ENCODE measurements around the gene HOTAIR. TPM values are rescaled to one million over a fixed set of nuclear protein-coding genes. Genes with fewer than 3 reads are reported as not detected.

HOTAIR gene
- total RNA-seq, 1 donor from 2014 or later: not detected

DNA sequence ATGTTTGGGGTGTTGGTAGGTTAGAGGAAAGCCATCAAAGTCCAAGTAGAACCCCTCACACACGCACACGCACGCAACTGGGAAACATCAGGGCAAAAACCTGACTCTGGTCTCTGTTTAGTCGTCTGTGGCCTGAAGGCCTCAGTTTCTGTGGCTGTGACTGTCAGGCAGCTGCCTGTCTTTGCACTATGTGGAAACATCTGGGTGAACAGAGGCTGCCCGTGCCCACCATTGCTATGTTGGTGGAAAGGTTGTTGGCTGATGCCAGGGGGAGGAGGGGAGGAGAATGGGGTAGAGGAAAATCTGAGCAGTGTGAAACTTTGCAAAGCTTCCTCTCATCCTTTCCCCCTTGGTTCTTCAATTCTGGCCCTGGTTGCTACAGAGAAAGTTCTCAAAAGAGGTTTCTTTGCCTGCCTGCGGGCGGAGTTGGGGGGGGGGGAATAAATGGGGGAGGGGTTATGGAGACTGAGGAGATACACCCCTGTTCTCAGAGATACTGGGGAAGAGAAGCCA lies 17.7 kb upstream of the HOTAIR start:
- no peak for ATAC-seq

DNA sequence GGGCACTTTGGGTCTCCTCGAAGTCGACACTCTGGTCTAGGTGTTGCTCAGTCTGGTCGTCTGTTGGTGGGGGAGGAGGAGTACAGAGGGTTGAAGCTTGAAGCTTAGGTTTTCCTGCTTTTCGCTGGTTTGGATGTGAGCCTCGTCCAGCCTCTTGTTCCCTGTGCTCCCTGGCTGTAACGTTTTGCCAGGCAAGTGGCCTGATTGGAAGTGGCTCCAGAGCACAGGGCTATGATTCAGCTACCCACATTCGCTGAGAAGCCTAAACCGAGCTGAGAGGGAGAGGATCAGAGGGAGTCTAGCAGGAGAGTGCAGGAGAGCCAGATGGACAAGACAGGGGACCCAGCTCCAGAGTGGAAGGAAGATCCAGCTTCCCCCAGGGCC lies 16.3 kb upstream of the HOTAIR start:
- intact Hi-C loops (cut with DNase I): no loop called here
- ATAC-seq (no peak), DNase-seq (ENCODE audit: missing footprints) (no peak)

More for the DNA sequence above, 17.7 kb upstream of the HOTAIR start:
- intact Hi-C loops (cut with DNase I): no loop called here
- DNase-seq (ENCODE audit: missing footprints): peak; percentile 21

DNA sequence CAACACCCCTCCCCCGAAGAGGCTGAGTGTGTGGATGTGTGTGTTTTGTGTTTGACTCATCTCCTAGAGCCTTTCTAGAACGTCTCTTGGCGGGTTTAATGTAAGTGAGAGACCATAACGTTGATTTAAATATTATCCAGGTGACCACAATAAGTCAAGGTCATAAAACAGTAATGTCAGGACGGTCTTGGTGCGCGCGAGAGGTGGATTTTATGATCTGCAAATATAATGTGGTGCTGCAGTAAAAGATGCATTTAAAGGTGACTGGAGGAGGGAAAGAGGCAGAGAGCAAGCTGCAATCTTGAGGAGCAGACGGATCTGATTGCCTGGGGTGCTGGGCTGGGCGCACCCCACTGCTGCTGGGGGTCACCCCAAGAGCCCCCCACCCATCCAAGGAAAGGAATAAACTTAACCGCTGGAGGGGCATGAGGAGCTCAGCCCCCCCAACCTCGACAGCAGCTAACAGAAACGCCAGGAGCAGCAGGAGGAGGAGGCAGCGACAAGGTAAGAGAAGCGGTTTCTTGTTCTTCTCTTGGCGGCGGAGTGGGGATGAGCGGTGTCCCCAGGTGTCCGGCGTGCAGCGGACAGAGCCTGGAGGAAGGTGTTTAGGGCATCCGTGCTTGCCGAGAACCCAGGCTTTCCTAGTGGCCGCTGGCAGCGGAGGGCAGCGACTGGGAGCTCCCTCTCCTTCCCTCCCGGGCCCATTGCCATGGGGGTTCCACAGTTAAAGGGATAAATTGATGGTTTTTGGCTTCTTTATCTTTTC lies 15.7 kb upstream of the HOTAIR start:
- ATAC-seq (no peak), DNase-seq (ENCODE audit: missing footprints) (no peak)
- intact Hi-C loops (cut with DNase I): no loop called here

DNA sequence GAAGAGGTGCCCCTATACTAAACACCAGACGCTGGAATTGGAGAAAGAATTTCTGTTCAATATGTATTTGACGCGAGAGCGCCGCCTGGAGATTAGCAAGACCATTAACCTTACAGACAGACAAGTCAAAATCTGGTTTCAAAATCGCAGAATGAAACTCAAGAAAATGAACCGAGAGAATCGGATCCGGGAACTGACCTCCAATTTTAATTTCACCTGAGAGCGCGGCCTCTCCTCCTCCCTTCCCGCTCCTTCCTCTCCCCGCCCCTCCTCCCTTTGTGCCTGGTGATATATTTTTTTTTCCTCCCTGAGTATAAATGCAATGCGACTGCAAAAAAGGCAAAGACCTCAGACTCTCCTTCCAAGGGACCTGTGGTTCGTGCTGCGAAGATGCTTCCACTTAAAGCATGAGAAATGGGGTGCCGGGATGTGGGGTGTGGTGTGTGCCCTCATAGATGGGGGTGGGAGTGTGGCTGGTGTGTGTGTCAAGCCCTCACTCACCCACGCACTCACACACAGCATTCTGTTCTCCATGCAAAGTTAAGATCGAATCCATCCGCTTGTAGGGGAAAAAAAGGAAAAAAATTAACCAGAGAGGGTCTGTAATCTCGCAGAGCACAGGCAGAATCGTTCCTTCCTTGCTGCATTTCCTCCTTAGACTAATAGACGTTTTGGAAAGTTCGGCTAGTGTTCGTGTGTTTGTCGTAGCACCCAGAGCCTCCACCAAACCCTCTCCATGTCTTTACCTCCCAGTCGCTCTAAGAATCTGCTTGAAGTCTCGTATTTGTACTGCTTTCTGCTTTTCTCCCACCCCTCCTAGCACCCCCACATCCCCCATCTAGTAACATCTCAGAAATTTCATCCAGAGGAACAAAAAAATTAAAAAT lies 14.7 kb upstream of the HOTAIR start:
- ATAC-seq (no peak), DNase-seq (ENCODE audit: missing footprints) (no peak)
- intact Hi-C loops (cut with DNase I): no loop called here

DNA sequence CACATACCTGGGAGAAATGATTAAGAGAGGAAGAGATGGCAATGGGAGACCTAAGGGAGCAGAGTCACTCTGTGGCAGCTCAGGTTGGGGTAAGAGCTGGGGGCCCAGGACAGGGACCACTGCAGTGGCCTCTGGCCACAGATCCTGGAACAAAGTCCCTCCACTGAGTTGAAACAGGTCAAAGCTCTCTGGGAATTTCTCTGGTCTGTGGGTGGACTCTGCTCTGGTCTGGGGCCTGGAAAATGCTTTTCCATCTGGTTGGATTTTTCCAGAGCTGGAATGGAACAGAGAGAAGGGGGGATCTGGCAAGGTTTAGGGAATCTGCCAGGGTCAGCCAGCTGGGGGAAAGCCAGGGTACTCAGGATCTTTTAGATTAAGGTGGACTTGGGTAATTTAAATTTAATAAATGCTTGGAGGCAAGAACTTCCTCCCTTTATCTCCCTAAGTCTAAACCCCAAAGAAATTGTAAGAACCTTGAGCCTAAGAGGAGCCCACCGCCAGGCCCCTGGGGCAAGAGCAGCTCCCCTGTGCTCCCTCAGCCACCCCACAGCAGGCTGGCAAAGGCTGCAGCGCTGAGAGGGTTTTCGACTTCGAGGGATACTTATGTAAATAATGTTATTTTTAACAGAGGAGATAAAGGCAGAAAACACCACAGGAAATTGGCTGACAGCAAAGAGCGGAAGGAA lies 13.9 kb upstream of the HOTAIR start:
- intact Hi-C loops (cut with DNase I): no loop called here
- DNase-seq (ENCODE audit: missing footprints) (no peak), ATAC-seq (no peak)

DNA sequence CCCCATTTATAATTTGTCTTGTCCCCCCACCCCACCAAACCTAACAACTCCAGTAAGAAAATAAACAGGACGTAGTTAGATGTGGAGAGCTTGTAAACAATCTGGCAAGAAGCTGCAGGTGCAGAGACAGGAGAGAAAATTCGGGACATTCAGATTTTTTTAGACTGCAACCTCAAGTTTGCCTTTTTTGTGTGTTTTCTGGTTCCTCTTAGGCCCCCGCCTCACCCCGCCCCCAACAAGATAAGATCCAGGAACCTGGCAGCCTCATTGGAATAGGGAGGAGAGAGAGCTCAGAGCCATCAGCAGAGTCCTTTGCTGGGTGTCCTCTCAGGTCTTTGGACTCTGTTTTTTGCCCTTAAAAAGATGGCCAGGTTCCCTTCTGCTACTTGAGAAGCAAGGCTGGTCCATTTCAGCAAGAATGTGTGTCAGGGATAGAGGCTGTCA lies 13.1 kb upstream of the HOTAIR start:
- intact Hi-C loops (cut with DNase I): no loop called here
- DNase-seq (ENCODE audit: missing footprints) (no peak), ATAC-seq (no peak)

DNA sequence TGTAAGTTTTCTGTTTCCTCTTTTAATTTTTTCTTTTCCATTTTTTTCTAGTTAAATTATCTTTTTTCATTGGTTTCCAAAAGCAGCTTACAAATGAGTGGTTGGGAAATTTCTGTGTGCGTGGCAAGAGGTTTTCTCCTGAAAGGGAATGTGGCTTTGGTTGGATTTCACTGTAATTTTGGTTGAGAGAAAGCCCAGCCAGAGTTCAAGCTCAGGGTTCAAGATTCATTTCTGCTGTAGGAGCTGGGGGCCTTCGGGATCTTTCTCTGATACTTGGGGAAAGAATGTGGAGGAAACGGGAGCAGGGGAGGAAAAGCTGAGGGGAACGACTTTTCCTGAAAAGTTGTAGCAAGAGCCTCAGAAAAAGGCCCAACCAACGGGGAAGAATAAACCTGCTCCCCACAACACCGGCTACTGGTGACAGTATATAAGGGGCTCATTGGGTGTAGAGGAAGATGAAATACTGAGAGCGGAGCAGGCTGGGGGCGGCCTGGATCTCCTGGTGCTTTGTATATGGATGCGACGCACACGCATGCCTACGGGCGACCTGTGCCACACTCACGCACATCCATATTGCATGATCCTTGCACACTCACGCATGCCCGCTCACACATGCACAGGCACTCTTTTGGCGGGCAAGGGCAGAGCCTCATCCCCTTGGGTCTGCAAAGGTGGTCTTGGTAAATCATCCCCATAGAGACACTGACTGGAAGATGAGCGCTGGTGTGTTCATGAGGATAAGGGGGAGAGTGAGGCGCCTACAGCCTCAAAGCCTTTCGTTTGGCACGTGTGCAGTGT lies 12.1 kb upstream of the HOTAIR start:
- DNase-seq (ENCODE audit: missing footprints) (no peak), ATAC-seq (no peak)
- intact Hi-C loops (cut with DNase I): no loop called here

DNA sequence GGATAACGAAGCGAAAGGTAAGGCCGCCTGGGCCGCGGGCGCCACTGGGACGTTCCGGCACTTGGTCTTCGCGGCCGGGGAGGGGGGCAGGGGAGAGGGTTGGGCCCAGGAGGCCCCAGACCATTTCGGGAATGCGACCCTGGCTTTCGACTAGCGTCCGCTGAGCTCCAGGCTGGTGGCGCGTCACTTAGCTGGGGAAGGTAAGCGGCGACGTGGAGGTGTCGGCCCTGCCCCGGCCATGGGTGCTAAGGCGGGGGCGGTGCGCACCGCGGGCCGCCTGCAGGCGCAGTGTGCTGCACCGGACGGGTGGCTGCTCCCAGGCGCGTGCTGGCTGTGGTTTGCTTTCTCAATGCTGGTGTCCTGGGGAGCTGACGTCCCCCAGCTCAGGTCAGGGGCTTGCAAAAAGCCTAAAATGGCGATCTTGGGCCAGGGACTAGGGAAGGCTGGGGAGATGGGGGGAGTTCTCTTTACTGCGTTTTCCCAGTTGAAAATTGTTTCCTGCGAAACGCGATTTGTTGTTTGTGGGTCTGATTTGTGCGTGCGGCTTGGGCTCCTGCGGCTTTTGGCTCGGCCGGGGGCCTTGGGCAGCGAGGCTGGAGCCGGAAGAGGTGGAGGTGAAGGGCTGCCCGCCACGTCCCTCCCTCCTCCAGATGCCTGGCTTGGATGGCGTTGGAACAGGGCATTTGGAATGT lies 11.4 kb upstream of the HOTAIR start:
- intact Hi-C loops (cut with DNase I): no loop called here
- ATAC-seq: no peak
- no peak for DNase-seq (ENCODE audit: missing footprints)

DNA sequence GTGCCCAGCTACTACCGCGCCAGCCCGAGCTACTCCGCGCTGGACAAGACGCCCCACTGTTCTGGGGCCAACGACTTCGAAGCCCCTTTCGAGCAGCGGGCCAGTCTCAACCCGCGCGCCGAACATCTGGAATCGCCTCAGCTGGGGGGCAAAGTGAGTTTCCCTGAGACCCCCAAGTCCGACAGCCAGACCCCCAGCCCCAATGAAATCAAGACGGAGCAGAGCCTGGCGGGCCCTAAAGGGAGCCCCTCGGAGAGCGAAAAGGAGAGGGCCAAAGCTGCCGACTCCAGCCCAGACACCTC lies 10.9 kb upstream of the HOTAIR start:
- DNase-seq (ENCODE audit: missing footprints): no peak
- intact Hi-C loops (cut with DNase I): no loop called here
- no peak for ATAC-seq

DNA sequence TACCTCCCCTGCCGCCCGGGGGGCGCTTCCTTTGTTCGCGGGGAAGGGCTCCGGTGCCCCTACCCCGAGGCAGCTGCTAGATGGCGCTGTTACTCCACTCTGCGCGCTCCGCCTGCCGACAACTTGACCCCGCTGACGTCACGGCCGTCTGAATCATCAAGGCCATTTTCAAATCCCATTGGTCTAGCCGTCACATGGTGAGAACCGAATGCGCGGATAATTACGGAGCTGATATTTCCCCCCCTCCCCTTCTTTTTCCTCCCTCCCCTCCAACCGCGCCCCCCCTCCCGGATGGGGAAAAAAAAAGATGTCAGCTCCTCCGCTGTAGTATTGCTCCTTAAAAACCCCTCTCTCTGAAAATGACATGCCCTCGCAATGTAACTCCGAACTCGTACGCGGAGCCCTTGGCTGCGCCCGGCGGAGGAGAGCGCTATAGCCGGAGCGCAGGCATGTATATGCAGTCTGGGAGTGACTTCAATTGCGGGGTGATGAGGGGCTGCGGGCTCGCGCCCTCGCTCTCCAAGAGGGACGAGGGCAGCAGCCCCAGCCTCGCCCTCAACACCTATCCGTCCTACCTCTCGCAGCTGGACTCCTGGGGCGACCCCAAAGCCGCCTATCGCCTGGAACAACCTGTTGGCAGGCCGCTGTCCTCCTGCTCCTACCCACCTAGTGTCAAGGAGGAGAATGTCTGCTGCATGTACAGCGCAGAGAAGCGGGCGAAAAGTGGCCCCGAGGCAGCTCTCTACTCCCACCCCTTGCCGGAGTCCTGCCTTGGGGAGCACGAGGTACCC lies 10.3 kb upstream of the HOTAIR start, which contains the start of gene HOXC10:
HOXC10 (plus strand) TSS at position 246 of the 791 bp plus-strand sequence; CDS start at position 360, 114 bp downstream.
- DNase-seq (ENCODE audit: missing footprints): peak; percentile 88
- intact Hi-C loops (cut with DNase I): no loop called here
- no peak for ATAC-seq

DNA sequence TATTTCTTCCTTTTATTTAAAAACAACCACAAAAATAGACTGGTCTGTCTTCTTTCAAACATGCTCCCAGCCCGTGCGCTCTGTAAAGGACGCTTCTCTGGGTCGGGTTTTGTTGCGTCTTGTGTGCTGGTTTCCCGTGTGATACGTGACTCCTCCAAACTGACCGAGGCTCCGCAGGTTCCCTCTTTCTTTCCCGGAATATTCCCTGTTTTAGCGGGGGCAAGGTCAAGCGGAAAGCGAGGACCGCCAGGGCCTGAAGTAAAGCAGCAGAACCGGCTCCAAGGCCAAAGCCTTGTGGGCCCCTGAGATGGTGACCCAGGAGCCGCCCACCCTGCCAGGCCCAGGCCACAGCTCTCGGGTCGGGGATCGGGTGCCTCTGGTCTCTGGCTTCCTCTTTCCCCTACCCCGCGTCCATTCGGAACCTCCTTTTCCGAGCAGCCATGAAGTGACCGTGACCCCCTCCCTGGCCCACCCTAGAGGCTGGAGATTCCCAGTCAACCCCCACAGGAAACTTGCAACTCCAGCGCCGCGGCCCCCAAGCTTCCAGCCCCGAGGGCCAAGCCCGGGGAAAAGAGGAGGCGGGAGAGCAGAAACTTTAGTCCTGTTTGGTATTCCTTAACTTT lies 9.3 kb upstream of the HOTAIR start:
- DNase-seq (ENCODE audit: missing footprints) (no peak), ATAC-seq (no peak)
- intact Hi-C loops (cut with DNase I): no loop called here

DNA sequence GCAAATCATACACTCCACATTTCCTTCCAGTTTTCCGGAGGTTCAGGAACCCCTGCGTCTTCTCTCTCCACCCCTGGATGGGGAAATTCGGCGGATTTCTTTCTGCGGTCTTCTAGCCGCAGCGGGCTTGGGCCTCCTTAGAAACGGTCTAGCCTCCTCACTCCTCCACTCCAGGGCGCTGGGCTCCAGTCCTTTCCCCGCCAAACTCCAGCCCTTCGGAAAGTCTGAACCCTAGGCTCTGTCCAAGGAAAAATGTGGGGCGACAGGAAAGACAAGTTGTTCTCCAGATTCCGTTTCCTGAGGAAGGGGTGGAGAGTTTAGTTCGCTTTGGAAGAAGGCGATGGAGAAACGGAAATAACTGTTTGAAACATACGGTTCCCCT lies 8.8 kb upstream of the HOTAIR start:
- intact Hi-C loops (cut with DNase I): no loop called here
- DNase-seq (ENCODE audit: missing footprints): no peak
- no peak for ATAC-seq

DNA sequence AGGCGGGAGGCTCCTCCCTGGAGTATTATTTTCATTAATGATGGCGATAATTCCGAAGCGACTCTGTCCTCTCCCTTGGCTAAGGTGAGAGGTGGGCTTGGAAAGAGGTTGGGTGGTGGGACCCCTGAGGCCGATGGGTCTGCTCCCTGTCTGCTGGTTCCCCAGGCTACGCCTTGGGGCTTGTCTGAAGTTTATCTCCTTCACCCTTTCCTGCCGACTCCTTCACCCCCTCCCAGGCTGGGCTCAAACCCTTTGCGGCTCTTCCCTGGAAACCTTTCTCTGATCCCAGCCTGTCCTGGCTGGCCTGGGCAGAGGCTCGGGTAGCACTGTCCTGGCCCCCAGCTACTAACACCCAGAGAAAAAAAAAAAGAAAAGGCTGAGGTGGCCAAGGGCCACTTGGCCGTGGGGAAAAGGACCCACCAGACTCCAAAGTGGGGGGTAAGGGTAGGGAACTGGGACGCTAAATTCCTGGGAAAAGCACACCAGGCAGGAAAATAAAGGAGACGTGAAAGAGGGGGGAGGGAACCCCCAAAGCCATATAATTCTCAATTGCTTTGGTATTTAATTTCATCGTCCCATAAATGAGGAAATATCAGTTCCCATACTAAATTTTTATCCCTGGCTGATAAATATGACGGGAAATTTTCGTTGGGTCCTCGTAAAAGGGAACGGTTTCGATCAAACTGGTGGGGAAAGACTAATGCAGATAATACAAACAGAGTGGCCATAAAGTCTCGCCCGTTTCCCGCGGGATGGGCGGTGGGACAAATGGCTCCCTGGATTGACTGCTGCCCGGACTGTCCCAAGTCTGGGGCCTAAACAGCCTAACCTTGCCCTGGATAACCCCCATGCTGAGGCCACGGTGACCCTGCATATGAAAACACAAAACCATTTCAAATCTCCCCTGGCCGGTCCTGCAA lies 8.2 kb upstream of the HOTAIR start:
- intact Hi-C loops (cut with DNase I): no loop called here
- ATAC-seq (no peak), DNase-seq (ENCODE audit: missing footprints) (no peak)

DNA sequence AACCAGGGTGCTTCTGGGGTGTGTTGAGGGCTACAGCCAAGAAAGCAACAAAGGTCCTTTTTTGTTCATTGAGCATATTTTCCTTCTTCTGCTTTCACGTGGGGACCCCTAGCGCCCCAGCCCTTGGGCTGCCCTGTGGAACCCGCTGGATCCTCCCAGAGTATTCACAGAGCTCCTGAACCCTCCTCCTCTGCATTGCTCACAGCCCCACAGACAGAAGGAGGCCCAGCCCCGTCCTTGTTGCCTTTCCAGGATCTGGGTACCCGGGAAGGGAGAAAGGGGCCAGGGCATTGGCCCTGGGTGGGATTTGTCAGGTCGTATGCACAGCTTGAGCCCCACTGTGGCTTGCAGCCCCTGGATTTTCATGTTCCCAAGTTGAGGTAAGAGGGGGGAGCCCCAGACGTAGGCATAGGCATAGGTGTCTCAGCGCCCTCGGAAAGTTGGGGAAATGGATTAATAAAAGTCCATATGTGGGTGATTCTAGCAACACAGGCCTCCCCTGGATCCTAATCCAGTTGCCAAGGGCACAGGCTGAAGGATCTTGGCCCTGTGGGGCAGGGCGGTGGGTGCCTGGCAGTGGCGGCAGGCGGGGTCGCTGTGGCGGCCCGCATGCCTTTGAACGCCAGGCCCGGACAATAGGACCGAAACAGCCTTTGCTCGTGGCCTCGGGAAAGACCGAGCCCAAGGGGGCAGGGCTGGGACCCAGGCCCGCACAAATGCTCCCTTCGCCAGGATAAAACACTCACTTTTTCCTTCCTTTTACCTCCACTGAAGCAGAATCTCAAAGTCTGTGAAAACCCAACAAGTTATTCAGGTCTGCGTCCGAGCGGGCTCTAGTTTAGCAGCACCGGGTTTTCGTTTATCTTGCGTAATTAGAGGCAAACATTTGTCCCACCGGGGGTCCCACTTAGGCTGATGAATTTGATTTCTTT lies 7.1 kb upstream of the HOTAIR start:
- DNase-seq (ENCODE audit: missing footprints) (no peak), ATAC-seq (no peak)
- intact Hi-C loops (cut with DNase I): no loop called here

Measured in Right ventricle myocardium inferior (tissue), 1 donor.